ENCODE results near the gene HHLA2.

DNA sequence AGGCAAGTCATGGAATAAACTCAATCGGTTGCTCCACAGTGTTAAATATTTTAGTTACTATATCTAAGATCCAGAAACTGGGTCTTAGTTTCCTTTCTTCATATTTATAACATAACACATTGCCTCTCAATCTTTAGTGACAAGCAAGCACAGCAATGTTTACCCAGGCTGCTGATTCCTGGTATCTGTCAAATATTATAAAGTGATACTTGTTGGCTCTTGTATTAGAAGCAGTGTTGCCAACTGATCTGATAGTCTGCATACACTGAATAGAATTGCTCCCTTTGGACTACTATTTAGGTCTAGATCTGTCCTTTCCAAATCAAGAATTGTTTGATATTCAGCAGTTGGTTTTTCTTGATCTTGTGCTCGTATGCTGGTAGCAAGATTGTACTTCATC lies 7.2 kb upstream of the HHLA2 start:
- TF ChIP-seq GATA2 (IDR thresholded peaks at IDR 0.05; ENCODE audit: low read depth, low read length) (no peak), GATA3 (IDR thresholded peaks at IDR 0.05; ENCODE audit: low read depth, low read length) (no peak)

Measured in SH-SY5Y (cell line).